Fibroblast of the aortic adventitia (primary cell): ENCODE results near the gene HRAS. TPM values are rescaled to one million over a fixed set of nuclear protein-coding genes. Genes with fewer than 3 reads are reported as not detected.
A peak's percentile ranks its signal among the peaks of the same experiment; 100 is the strongest.

Source experiments
- DNase-seq: peaks from one replicate; pipeline ENCODE4 v3.0.0-alpha.2; 2010; ENCODE audit warnings: low read depth
- H3K4me3 ChIP-seq: 2 replicates; pipeline ENCODE4 v1.5.1; 2011; ENCODE audit warnings: low read depth, mild to moderate bottlenecking, control low read depth, low read length, moderate library complexity
- total RNA-seq: library from RNA; depleted of rRNA; stranded (reverse); fragments of >200 nt; gene quantifications from 2 replicates; pipeline ENCODE4 v1.2.3, GENCODE V29; 2012; ENCODE audit warnings: low replicate concordance
- TF ChIP-seq, protein P1 (sequence below): IDR thresholded peaks from 2 replicates; pipeline ENCODE4 v1.5.1; 2011; ENCODE audit warnings: mild to moderate bottlenecking, low read length, control low read depth, inconsistent platforms; ENCODE audit not compliant: insufficient read depth

HRAS gene
- total RNA-seq, 1 donor: 34.6 TPM

DNA sequence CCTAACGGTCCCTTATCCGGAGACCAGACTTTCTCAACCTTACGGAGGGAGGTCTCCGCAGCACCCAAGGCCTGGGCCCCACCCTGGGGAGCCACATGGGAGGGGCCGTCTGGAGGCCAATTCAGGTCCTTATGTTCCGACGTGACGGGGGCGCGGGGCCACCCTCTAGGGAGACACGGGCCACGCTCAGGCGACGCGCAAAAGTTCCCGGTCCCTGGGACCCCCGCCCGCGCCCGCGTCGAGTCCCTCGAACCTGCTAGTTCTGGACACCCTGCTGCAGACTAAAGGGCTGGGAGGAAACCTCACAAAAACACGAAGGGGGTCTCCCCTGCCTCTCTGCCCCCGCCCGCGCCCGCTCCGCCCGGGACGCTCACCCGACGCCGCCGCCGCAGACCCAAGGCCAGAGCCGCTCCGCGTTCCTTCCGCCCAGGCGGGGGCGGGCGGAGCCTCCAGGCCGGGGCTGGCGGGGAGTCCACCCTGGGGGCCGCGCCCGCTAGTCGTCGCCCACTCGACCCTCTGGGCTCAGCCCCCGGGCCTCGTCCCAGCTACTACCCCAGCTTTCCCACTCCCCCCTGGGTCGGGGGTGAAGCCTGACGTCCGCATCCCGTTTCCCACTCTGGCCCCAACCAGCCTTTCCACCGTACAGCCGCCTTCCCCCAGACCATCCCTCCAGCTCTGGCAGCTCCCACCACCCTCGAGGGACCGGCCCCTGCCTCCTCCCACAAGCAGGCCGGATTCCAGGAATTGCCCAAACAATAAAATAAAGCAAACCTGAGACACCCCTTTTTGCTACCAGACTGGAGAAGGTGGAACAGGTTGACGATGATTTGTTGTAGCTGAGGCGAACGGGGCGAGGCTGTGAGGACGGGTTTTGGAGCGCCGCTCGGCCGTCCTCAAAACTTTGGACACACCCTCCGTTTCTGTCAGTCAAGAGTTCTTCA, 31.1 kb downstream of the HRAS start:
- H3K4me3 ChIP-seq: peak overlapping the region; percentile 95
- TF ChIP-seq, protein P1, sequence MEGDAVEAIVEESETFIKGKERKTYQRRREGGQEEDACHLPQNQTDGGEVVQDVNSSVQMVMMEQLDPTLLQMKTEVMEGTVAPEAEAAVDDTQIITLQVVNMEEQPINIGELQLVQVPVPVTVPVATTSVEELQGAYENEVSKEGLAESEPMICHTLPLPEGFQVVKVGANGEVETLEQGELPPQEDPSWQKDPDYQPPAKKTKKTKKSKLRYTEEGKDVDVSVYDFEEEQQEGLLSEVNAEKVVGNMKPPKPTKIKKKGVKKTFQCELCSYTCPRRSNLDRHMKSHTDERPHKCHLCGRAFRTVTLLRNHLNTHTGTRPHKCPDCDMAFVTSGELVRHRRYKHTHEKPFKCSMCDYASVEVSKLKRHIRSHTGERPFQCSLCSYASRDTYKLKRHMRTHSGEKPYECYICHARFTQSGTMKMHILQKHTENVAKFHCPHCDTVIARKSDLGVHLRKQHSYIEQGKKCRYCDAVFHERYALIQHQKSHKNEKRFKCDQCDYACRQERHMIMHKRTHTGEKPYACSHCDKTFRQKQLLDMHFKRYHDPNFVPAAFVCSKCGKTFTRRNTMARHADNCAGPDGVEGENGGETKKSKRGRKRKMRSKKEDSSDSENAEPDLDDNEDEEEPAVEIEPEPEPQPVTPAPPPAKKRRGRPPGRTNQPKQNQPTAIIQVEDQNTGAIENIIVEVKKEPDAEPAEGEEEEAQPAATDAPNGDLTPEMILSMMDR: no peak
- peak; percentile 82 for DNase-seq

DNA sequence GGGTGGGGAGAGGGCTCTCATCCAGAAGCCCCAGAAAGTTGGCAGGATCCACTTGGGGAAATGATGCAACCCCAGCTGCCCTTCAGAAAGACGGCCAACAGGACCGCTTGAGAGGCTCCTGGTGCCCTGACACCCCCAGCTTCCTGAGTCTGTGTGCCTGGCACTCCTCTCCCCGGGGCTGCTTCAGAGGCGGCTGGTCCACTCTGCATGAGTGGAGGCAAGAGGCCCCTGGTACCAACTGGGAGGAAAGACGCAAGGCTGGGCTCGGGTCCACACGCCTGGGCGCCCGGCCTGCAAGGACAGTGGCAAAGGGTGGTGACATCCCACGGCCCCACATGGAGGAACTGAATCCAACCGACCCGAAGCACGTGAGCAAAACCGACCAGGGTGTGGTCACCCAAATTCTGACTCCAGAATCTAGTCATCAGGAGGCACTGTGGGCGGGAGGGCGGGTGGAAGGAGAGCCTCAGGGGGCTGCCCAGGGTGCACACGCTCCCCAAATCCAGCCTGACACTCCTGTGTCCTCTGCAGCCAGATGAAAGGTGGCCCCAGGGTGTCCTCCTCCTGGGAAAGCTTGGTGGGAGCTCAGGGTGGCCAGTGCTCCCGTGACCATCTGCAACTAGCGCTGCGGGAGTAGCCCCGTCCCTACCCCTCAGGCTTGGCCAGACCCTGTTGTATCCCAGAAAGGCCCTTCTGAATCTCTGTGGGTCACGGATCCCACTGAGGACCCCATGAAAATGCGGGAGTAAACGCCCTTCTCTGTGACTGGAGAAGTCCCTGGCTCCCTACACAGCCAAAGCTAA, 32.0 kb downstream of the HRAS start:
- peak; percentile 90 for DNase-seq
- TF ChIP-seq, protein P1: no peak
- peak overlapping the region; percentile 95 for H3K4me3 ChIP-seq

DNA sequence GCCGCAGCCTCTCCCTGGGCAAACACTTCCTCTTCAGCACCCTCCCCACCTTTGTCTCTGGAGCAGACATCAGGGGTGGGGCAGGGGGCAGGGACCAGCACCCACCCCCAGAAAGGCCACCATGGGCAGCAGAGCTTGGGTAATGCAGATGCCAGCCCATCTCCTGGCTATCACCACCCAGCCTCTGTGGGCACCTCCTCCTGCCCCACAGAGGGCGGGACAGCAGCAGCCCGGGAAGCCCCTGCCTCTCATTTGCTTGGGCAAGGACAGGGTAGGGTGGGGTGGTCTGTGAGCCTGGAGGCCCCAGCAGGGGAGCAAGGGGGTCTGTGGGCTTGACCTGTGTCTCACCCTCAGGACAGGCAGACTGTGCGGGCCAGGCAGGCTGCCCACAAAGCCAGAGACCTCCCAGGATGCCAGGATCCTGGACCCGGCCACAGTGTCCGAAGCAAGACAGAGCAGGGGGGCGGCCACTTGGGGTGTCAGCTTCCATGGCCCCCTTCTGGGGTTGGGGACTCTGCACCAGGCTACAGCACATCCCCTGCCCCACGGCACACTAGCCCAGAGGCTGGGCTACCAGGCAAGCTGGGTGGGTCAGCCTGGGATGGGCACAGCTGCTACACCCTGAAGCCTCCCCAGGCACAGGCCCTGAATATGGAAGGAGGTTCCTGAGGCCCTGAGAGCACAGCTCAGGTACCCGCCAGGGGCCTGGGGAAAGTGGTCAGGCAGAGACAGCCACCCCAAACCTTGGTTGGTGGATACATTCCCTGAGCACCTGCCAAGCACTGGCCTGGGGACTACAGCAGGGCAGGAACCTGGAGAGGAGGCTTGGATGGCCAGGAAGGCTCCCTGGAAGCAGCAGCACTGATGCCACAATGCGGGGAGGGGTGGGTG, 32.8 kb downstream of the HRAS start:
- TF ChIP-seq, protein P1: no peak
- DNase-seq: no peak
- H3K4me3 ChIP-seq: peak overlapping the region; percentile 95

DNA sequence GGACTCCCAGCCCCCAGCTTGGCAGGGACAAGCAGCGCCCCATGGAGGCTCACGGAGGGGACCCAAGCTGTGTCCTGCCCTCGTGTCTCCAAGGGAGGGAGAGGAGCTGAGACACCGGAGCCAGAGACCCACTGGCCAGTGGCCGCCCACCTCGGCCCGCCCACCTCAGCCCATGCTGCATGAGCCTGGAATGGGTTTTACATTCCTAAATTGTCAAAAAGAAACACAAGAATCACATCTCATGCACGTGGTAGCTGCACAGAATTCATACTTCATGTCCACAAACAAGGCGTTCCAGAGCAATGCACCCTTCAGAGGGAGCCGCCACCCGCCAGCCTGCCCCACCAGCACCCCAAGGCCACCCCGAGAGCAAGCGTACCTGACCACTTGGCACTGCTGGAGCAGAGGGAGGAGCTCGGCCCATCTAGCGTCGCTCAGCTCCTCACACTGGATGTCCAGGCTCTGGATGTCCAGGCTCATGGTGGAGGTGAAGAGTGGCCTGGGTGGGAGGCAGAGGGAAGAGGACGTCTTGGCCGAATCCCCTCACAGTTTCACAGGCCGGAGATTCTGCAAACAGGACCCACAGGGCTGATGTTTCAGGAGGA, 33.6 kb downstream of the HRAS start:
- TF ChIP-seq, protein P1: no peak
- no peak for DNase-seq
- H3K4me3 ChIP-seq: peak overlapping the region; percentile 95

DNA sequence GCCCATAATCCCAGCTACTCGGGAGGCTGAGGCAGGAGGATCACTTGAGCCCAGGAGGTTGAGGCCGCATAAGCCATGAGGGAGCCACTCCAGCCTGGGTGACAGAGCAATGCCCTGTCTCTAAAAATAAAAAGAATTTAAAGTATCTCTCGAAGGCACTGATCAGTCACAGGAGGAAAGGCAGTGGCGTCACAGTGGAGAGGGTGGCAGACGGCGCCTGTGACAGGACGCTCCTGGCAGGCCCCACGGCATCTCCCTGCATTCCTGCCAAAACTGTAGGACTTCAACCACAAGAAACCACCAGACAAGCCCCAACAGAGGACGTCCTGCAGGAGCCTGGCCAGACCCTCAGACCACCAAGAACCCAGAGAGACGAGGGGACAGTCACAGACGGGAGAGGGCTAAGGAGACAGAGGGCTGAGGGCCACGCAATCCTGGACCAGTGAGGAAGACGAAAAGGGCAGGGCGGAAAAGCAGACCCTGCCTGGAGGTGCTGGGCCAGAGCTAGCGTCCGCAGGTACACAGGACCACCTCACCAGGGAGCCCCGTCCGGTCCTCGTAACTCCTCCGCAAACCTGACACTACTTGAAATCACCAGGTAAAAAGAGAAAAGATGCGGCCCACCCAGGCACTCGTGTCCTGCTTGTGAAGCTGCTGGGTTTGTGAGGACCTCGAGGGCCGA, 34.2 kb downstream of the HRAS start:
- TF ChIP-seq, protein P1: no peak
- DNase-seq: no peak
- H3K4me3 ChIP-seq: no peak overlapping the region
